BE2C (cell line): ENCODE results near the gene CUL1.

Experiments used
- DNase-seq: peaks from one replicate; pipeline ENCODE4 v3.0.0-alpha.2; 2020
- H3K27me3 ChIP-seq: fragments of 250-450 bp; sonication (Bioruptor Pico); 2 replicates; pipeline ENCODE4 v1.5.1; 2020; ENCODE audit warnings: mild to moderate bottlenecking
- H3K36me3 ChIP-seq: fragments of 250-450 bp; sonication (Bioruptor Pico); 2 replicates; pipeline ENCODE4 v1.5.1; 2020; ENCODE audit warnings: mild to moderate bottlenecking
- H3K4me1 ChIP-seq: fragments of 250-450 bp; sonication (Bioruptor Pico); 2 replicates; pipeline ENCODE4 v1.5.1; 2020
- H3K4me3 ChIP-seq: 2 replicates; pipeline ENCODE4 v1.5.1; 2011; ENCODE audit warnings: low read depth, low read length
- H3K9me3 ChIP-seq: fragments of 250-450 bp; sonication (Bioruptor Pico); 2 replicates; pipeline ENCODE4 v1.5.1; 2020
- TF ChIP-seq, protein P1 (sequence below): IDR thresholded peaks from 2 replicates; pipeline ENCODE4 v1.5.1; 2012; ENCODE audit warnings: mild to moderate bottlenecking, low read depth, low read length

CUL1 gene

DNA sequence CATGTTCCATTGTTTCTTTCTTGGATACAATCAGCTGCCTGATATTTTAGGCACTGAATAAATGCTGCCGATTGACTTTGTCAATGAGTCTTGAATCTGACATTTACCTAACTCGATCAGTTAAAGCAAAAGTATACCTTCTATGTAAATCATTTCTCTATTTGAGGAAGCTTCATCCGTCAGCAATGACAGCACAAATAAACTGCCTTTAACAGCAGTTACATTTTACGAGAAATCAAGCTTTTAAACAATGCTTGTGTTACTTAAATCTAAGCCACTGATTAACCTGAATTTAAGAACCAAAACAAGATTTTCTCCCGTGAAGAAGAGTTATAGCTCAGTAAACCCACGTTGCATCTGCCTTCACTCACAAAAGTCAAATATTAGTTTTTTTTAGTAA is 71.3 kb downstream of the CUL1 start:
- Histone ChIP-seq H3K36me3 (peaks cover 52% of the 10 kb centered on the region), H3K4me1 (no peaks in the 10 kb centered on the region), H3K4me3 (no peak overlapping the region), H3K9me3 (no peaks in the 10 kb centered on the region), H3K27me3 (no peaks in the 10 kb centered on the region)
- no peak for DNase-seq
- TF ChIP-seq, protein P1, sequence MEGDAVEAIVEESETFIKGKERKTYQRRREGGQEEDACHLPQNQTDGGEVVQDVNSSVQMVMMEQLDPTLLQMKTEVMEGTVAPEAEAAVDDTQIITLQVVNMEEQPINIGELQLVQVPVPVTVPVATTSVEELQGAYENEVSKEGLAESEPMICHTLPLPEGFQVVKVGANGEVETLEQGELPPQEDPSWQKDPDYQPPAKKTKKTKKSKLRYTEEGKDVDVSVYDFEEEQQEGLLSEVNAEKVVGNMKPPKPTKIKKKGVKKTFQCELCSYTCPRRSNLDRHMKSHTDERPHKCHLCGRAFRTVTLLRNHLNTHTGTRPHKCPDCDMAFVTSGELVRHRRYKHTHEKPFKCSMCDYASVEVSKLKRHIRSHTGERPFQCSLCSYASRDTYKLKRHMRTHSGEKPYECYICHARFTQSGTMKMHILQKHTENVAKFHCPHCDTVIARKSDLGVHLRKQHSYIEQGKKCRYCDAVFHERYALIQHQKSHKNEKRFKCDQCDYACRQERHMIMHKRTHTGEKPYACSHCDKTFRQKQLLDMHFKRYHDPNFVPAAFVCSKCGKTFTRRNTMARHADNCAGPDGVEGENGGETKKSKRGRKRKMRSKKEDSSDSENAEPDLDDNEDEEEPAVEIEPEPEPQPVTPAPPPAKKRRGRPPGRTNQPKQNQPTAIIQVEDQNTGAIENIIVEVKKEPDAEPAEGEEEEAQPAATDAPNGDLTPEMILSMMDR, result no peak

GRCh38 chr7:148772297-148773089 is 73.8 kb downstream of the CUL1 start:
- no peak overlapping the region for H3K4me3 ChIP-seq
- H3K27me3 ChIP-seq, result no peaks in the 10 kb centered on the region
- TF ChIP-seq, protein P1, result no peak
- H3K4me1 ChIP-seq, result no peaks in the 10 kb centered on the region
- no peaks in the 10 kb centered on the region for H3K9me3 ChIP-seq
- peak; percentile 39 for DNase-seq
- H3K36me3 ChIP-seq, result peaks cover 60% of the 10 kb centered on the region

- peaks cover 58% of the 10 kb centered on the region for H3K36me3 ChIP-seq
Measured at GRCh38 chr7:148773334-148773733, 74.6 kb downstream of the CUL1 start.

GRCh38 chr7:148774471-148774870 is 75.8 kb downstream of the CUL1 start:
- Histone ChIP-seq H3K4me1 (no peaks in the 10 kb centered on the region), H3K4me3 (no peak overlapping the region), H3K9me3 (no peaks in the 10 kb centered on the region), H3K36me3 (peaks cover 48% of the 10 kb centered on the region), H3K27me3 (no peaks in the 10 kb centered on the region)
- TF ChIP-seq, protein P1, result no peak
- DNase-seq, result no peak

More at GRCh38 chr7:148773334-148773733, 74.6 kb downstream of the CUL1 start:
- Histone ChIP-seq H3K4me3 (no peak overlapping the region), H3K27me3 (no peaks in the 10 kb centered on the region), H3K9me3 (no peaks in the 10 kb centered on the region), H3K4me1 (no peaks in the 10 kb centered on the region)
- TF ChIP-seq, protein P1, result no peak
- no peak for DNase-seq

GRCh38 chr7:148782757-148783456 is 84.2 kb downstream of the CUL1 start:
- H3K9me3 ChIP-seq, result no peaks in the 10 kb centered on the region
- no peaks in the 10 kb centered on the region for H3K27me3 ChIP-seq
- peaks cover 30% of the 10 kb centered on the region for H3K36me3 ChIP-seq
- H3K4me3 ChIP-seq, result no peak overlapping the region
- no peak for DNase-seq
- H3K4me1 ChIP-seq, result no peaks in the 10 kb centered on the region
- TF ChIP-seq, protein P1, result no peak
